GM12872 (cell line): ENCODE measurements around the gene SNX11.

Experiments
- TF ChIP-seq, protein P1 (sequence below): IDR thresholded peaks from 3 replicates; pipeline ENCODE4 v1.5.1; 2011; ENCODE audit warnings: low read depth, mild to moderate bottlenecking, low read length, moderate library complexity; ENCODE audit not compliant: insufficient read depth

The SNX11 gene

GRCh38 chr17:48122665-48123045 is 15.1 kb downstream of the SNX11 start:
- TF ChIP-seq, protein P1, sequence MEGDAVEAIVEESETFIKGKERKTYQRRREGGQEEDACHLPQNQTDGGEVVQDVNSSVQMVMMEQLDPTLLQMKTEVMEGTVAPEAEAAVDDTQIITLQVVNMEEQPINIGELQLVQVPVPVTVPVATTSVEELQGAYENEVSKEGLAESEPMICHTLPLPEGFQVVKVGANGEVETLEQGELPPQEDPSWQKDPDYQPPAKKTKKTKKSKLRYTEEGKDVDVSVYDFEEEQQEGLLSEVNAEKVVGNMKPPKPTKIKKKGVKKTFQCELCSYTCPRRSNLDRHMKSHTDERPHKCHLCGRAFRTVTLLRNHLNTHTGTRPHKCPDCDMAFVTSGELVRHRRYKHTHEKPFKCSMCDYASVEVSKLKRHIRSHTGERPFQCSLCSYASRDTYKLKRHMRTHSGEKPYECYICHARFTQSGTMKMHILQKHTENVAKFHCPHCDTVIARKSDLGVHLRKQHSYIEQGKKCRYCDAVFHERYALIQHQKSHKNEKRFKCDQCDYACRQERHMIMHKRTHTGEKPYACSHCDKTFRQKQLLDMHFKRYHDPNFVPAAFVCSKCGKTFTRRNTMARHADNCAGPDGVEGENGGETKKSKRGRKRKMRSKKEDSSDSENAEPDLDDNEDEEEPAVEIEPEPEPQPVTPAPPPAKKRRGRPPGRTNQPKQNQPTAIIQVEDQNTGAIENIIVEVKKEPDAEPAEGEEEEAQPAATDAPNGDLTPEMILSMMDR, result no peak

GRCh38 chr17:48123111-48123510 is 15.5 kb downstream of the SNX11 start:
- TF ChIP-seq, protein P1, result no peak

GRCh38 chr17:48123776-48124388 is 16.3 kb downstream of the SNX11 start:
- TF ChIP-seq, protein P1, result no peak

DNA sequence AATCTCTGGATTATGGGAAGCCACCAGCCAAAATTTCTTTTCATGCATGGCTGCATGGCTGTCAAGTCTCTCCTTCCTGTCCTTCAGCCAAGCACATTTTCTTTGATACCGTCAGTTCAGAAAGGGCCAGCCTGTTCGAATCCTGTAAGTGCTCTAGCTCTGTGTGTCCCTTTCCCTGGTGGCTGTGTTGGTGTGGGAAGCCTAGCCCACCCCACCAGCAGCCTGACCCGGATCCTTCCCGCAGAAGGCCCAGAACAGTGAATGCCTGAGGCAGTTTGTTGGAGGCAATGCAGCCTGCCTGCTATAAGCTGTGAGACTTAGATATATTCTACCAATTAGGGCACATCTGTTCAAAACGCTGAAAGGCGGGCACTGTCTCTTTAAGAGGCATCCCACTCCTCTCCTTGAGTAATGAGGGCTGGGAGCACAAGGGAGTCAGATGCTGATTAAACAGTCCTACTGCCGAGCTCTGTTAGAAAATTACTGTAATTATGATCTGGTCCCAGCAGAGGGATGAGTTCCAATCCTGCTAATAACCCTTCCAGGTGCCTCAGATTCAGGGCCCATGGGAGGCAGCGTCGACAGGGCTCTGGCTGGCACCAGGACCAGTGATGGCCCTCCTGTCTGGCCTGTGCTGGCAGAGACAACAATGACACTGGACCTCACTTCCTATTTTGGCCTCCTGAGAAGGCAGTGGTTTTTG is 18.4 kb downstream of the SNX11 start:
- TF ChIP-seq, protein P1, result no peak

DNA sequence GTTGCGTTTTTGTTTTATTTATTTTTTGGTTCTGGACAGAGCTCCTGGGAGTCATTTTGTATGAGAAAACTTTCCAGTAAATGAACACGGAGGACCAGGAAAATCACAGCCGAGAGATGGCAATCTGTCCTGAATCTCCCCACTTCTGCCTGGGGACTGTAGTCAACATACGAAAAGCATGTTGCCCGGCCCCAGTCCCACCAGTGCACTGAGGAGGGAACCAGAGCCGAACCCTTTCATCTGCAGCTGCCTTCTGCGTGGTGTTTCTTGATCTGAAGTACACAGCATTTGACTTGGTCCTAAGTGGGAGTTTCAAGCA is 18.9 kb downstream of the SNX11 start:
- TF ChIP-seq, protein P1, result no peak

- TF ChIP-seq, protein P1, result no peak
Observed at GRCh38 chr17:48127371-48128051, 19.9 kb downstream of the SNX11 start.

GRCh38 chr17:48128400-48128799 is 20.8 kb downstream of the SNX11 start:
- TF ChIP-seq, protein P1, result no peak
